Endothelial cell of umbilical vein (primary cell): Measurements from ENCODE around the gene USH1C. TPM values are rescaled to one million over a fixed set of nuclear protein-coding genes. Genes with fewer than 3 reads are reported as not detected.

Experiments used
- BruUV-seq: library from RNA; stranded (reverse); fragments of 400-500 nt; replicated peaks from 2 replicates; lab custom pipeline; 2021; lab: Mats Ljungman, UMichigan
- CTCF ChIA-PET: fragments of 300-600, 350-600 bp; sonication (Branson Sonifier 250); formaldehyde crosslinking; loops from one replicate; lab custom pipeline; 2021; ENCODE audit warnings: antibody characterized with exemption, inconsistent platforms; lab: Charles Lee
- POLR2A ChIA-PET: fragments of 300-600, 350-600 bp; sonication (Branson Sonifier 250); formaldehyde crosslinking; loops from one replicate; lab custom pipeline; 2021; ENCODE audit warnings: antibody characterized with exemption, inconsistent platforms; lab: Charles Lee
- DNase-seq: peaks from one replicate; pipeline ENCODE4 v3.0.0-alpha.2; 2011; ENCODE audit warnings: low read depth, low spot score
- FAIRE-seq: peaks from 2 replicates; lab custom pipeline; 2011; peaks lifted over from hg19 to GRCh38; lab: Jason Lieb, UNC
- H2AFZ ChIP-seq: 2 replicates; pipeline ENCODE4 v1.6.0; 2012; ENCODE audit warnings: low read depth, low read length, control low read depth, inconsistent platforms
- H3K27ac ChIP-seq: 2 replicates; pipeline ENCODE4 v1.5.1; 2011; ENCODE audit warnings: low read depth, mild to moderate bottlenecking, control low read depth, low read length, moderate library complexity; ENCODE audit not compliant: insufficient read depth
- H3K27me3 ChIP-seq, 2 experiments: 2 replicates each; pipeline versions ENCODE4 v1.6.0 to v1.6.1; 2011; ENCODE audit warnings: low read length in 2 of 2, mixed read lengths in 1 of 2; ENCODE audit not compliant: control insufficient read depth in 2 of 2, insufficient read depth in 2 of 2
- H3K36me3 ChIP-seq, 2 experiments: 2 replicates in 1 of 2; 3 replicates in 1 of 2; pipeline ENCODE4 v1.5.1; 2011; ENCODE audit warnings: low read length in 2 of 2, mild to moderate bottlenecking in 1 of 2, moderate library complexity in 1 of 2; ENCODE audit not compliant: control insufficient read depth in 2 of 2, insufficient read depth in 2 of 2; ENCODE audit errors: extremely low read depth in 1 of 2
- H3K4me1 ChIP-seq: 3 replicates; pipeline ENCODE4 v1.5.1; 2011; ENCODE audit warnings: mild to moderate bottlenecking, low read length; ENCODE audit not compliant: control insufficient read depth, insufficient read depth; ENCODE audit errors: extremely low read depth
- H3K4me2 ChIP-seq: 2 replicates; pipeline ENCODE4 v1.6.1; 2011; ENCODE audit warnings: low read length, control low read depth, mixed read lengths; ENCODE audit not compliant: insufficient read depth
- H3K4me3 ChIP-seq, 3 experiments: fragments of 200-600 bp in 1 of 3; sonication (generic), shearing (Covaris generic) in 1 of 3; replicated peaks in 1 of 3; 2 replicates each; pipeline ENCODE4 v1.5.1; 2011 to 2016; ENCODE audit warnings: control low read depth in 3 of 3, low read length in 3 of 3, mild to moderate bottlenecking in 2 of 3, inconsistent platforms in 1 of 3, low read depth in 1 of 3, moderate library complexity in 1 of 3; ENCODE audit not compliant: insufficient read depth in 1 of 3
- H3K79me2 ChIP-seq: 2 replicates; pipeline ENCODE4 v1.6.0; 2012; ENCODE audit warnings: low read length, inconsistent platforms; ENCODE audit not compliant: control insufficient read depth, insufficient read depth
- H3K9ac ChIP-seq: replicated peaks from 2 replicates; pipeline ENCODE3; 2011; ENCODE audit warnings: low read length, control low read depth; ENCODE audit not compliant: insufficient read depth; ENCODE audit errors: extremely low read depth
- H3K9me1 ChIP-seq: replicated peaks from 3 replicates; pipeline ENCODE4 v1.6.0; 2011; ENCODE audit warnings: mild to moderate bottlenecking, low read length; ENCODE audit not compliant: control insufficient read depth, insufficient read depth; ENCODE audit errors: extremely low read depth
- H3K9me3 ChIP-seq: replicated peaks from 2 replicates; pipeline ENCODE4 v1.5.1; 2012; ENCODE audit warnings: low read length, inconsistent platforms; ENCODE audit not compliant: control insufficient read depth, insufficient read depth
- H4K20me1 ChIP-seq: replicated peaks from 2 replicates; pipeline ENCODE3; 2011; ENCODE audit warnings: mild to moderate bottlenecking, low read length; ENCODE audit not compliant: control insufficient read depth, insufficient read depth; ENCODE audit errors: extremely low read depth
- CTCF ChIP-seq, 2 donors: IDR thresholded peaks; 1 replicate in 1 of 2; 2 replicates in 1 of 2; pipeline ENCODE4 v1.5.1; 2011; ENCODE audit warnings: low read length in 2 of 2, mild to moderate bottlenecking in 2 of 2, moderate library complexity in 2 of 2, control low read depth in 1 of 2, inconsistent platforms in 1 of 2, low read depth in 1 of 2; ENCODE audit not compliant: insufficient read depth in 1 of 2; ENCODE audit errors: extremely low read depth in 1 of 2
- EZH2 ChIP-seq: IDR thresholded peaks from 2 replicates; pipeline ENCODE4 v1.6.1; 2012; ENCODE audit warnings: borderline replicate concordance, low read depth, mild to moderate bottlenecking, moderate library complexity, low read length, inconsistent platforms; ENCODE audit not compliant: severe bottlenecking
- FOS ChIP-seq: IDR thresholded peaks from 2 replicates; pipeline ENCODE4 v1.6.1; 2011; ENCODE audit warnings: mild to moderate bottlenecking, low read length, moderate library complexity, borderline replicate concordance; ENCODE audit not compliant: insufficient read depth
- GATA2 ChIP-seq: IDR thresholded peaks from 2 replicates; pipeline ENCODE4 v1.7.0; 2011; ENCODE audit warnings: low read depth, mild to moderate bottlenecking, moderate library complexity, mixed read lengths, low read length; ENCODE audit not compliant: insufficient read length, insufficient read depth
- JUN ChIP-seq: IDR thresholded peaks from 2 replicates; pipeline ENCODE4 v1.6.1; 2011; ENCODE audit warnings: borderline replicate concordance, low read depth; ENCODE audit not compliant: insufficient read length, insufficient read depth
- MAX ChIP-seq: IDR thresholded peaks from 2 replicates; pipeline ENCODE4 v1.6.1; 2011; ENCODE audit not compliant: insufficient read depth, insufficient read length
- MYC ChIP-seq: IDR thresholded peaks from one replicate; pipeline ENCODE4 v1.6.1; 2011; ENCODE audit warnings: mild to moderate bottlenecking, low read depth, low read length
- POLR2A ChIP-seq: IDR thresholded peaks from 2 replicates; pipeline ENCODE4 v1.6.1; 2012; ENCODE audit warnings: low read depth, mild to moderate bottlenecking, control low read depth, low read length
- POLR2AphosphoS5 ChIP-seq: IDR thresholded peaks from 2 replicates; pipeline ENCODE4 v1.6.1; 2012; ENCODE audit warnings: low read depth, mild to moderate bottlenecking, control low read depth, low read length, moderate library complexity; ENCODE audit not compliant: insufficient read depth
- dilution Hi-C: fragments of 300-500 bp; cut with MboI; formaldehyde crosslinking; loops from one replicate; pipeline ENCODE4 v1.15.0; 2019; ENCODE audit warnings: low sequenced_read_pairs; ENCODE audit not compliant: extremely low pct_ligation_motif_present
- intact Hi-C: fragments of 100-400 bp; cut with micrococcal nuclease; formaldehyde crosslinking; loops from one replicate; pipeline ENCODE4 v1.10.0; 2022
- polyA plus RNA-seq, 4 experiments: library from polyadenylated mRNA; depleted of rRNA in 3 of 4; stranded (reverse) in 3 of 4; unstranded in 1 of 4; fragments of >200 nt; gene quantifications; 2 replicates each; pipeline versions ENCODE4 v1.2.1 to v1.2.3, GENCODE V29; 2011 to 2012; ENCODE audit warnings: missing spikeins in 1 of 4
- total RNA-seq: library from RNA; stranded (reverse); gene quantifications from 2 replicates; pipeline ENCODE4 v1.2.3, GENCODE V29; 2021

Gene USH1C
- total and polyA plus RNA-seq, 2 donors (not counting 3 experiments of a cell fraction or from before 2014, with no cell fraction given), result not detected

- Histone ChIP-seq H2AFZ (no peak overlapping the region), H3K27me3 (peaks cover 7 to 13% of the 10 kb centered on the region in 2 experiments), H4K20me1 (no peaks in the 10 kb centered on the region), H3K27ac (no peak overlapping the region), H3K36me3 (no peaks in the 10 kb centered on the region), H3K9me3 (no peaks in the 10 kb centered on the region), H3K9me1 (no peaks in the 10 kb centered on the region), H3K9ac (no peak overlapping the region), H3K4me2 (no peak overlapping the region), H3K4me1 (no peaks in the 10 kb centered on the region), H3K79me2 (no peaks in the 10 kb centered on the region), H3K4me3 (no peak overlapping the region)
- BruUV-seq, result no TSS peak
- dilution Hi-C loops (no loop called here), intact Hi-C loops (no loop called here)
- DNase-seq, result no peak
- FAIRE-seq, result no peak
- no peak for TF ChIP-seq CTCF (IDR thresholded peaks at IDR 0.05; ENCODE audit: extremely low read depth in 1 of 2, insufficient read depth in 1 of 2, low read depth in 1 of 2, low read length in 2 of 2)
- ChIA-PET CTCF (interaction anchor here (1.0 to 1.5 kb wide), 2 partner anchors 11 to 149 kb away, joined by 4 to 5 read pairs; no protein-coding TSS in a partner anchor), POLR2A (no interaction called here)
Observed at GRCh38 chr11:17538731-17539130, 5.5 kb downstream of the USH1C start.

- POLR2A ChIA-PET, result no interaction called here
- DNase-seq, result no peak
- H3K36me3 ChIP-seq, result no peaks in the 10 kb centered on the region
- no peak overlapping the region for H3K4me3 ChIP-seq
- no peaks in the 10 kb centered on the region for H3K4me1 ChIP-seq
- intact Hi-C loops, result no loop called here
- H4K20me1 ChIP-seq, result no peaks in the 10 kb centered on the region
- H3K4me2 ChIP-seq, result no peak overlapping the region
- TF ChIP-seq MAX (no peak), POLR2A (no peak), MYC (no peak), EZH2 (no peak), CTCF (IDR thresholded peaks at IDR 0.05; ENCODE audit: extremely low read depth in 1 of 2, insufficient read depth in 1 of 2, low read depth in 1 of 2, low read length in 2 of 2) (no peak), POLR2AphosphoS5 (no peak), GATA2 (no peak), JUN (no peak), FOS (no peak)
- peaks cover 1 to 9% of the 10 kb centered on the region in 2 experiments for H3K27me3 ChIP-seq
- no peaks in the 10 kb centered on the region for H3K79me2 ChIP-seq
- no peak overlapping the region for H3K27ac ChIP-seq
- dilution Hi-C loops, result no loop called here
- no peaks in the 10 kb centered on the region for H3K9me1 ChIP-seq
- no peak for FAIRE-seq
- BruUV-seq, result no TSS peak
- no peak overlapping the region for H2AFZ ChIP-seq
- H3K9ac ChIP-seq, result no peak overlapping the region
- CTCF ChIA-PET, result interaction anchor here (1.0 to 1.5 kb wide), 2 partner anchors 10 to 149 kb away, joined by 4 to 5 read pairs; no protein-coding TSS in a partner anchor
- H3K9me3 ChIP-seq, result no peaks in the 10 kb centered on the region
Observed at GRCh38 chr11:17538054-17538453, 6.2 kb downstream of the USH1C start.
